Transverse colon (tissue), 4 donors: ENCODE results near the gene RRP8. TPM values are rescaled to one million over a fixed set of nuclear protein-coding genes. Genes with fewer than 3 reads are reported as not detected.

ENCODE experiments used
- DNase-seq: peaks from one replicate; pipeline ENCODE4 v3.0.0-alpha.2; 2019
- H3K27ac ChIP-seq, 4 donors: fragments of 200-600 bp; sonication (generic); 2 replicates each; pipeline ENCODE4 v1.5.1; 2016 to 2018; ENCODE audit warnings: inconsistent platforms in 4 of 4
- H3K27me3 ChIP-seq: fragments of 200-600 bp; sonication (generic); 2 replicates; pipeline ENCODE4 v1.5.1; 2017; ENCODE audit warnings: inconsistent platforms
- H3K36me3 ChIP-seq, 4 donors: fragments of 200-600 bp; sonication (generic); 2 replicates each; pipeline ENCODE4 v1.5.1; 2017 to 2019; ENCODE audit warnings: inconsistent platforms in 4 of 4
- H3K4me1 ChIP-seq, 4 donors: fragments of 200-600 bp; sonication (generic); 2 replicates each; pipeline ENCODE4 v1.5.1; 2017 to 2020; ENCODE audit warnings: inconsistent platforms in 4 of 4
- H3K4me3 ChIP-seq, 4 donors: fragments of 200-600 bp; sonication (generic); 1 replicate in 1 of 4; 2 replicates in 3 of 4; pipeline versions ENCODE4 v1.5.1 to v1.6.1; 2017 to 2019; ENCODE audit warnings: inconsistent platforms in 4 of 4
- H3K9me3 ChIP-seq, 2 donors: fragments of 200-600 bp; sonication (generic); 2 replicates each; pipeline ENCODE4 v1.5.1; 2017 to 2019; ENCODE audit warnings: inconsistent platforms in 2 of 2
- CTCF ChIP-seq, 5 experiments: fragments of 200-600 bp in 3 of 5; fragments of 450-650 bp in 2 of 5; sonication (generic) in 3 of 5; IDR thresholded peaks; 1 replicate in 2 of 5; 2 replicates in 3 of 5; pipeline ENCODE4 v1.5.1; 2016 to 2017; ENCODE audit warnings: antibody characterized with exemption in 5 of 5, inconsistent platforms in 3 of 5, mild to moderate bottlenecking in 2 of 5, moderate library complexity in 1 of 5
- EP300 ChIP-seq: sonication (generic); formaldehyde crosslinking; IDR thresholded peaks from one replicate; pipeline ENCODE4 v1.6.1; 2017; ENCODE audit warnings: antibody characterized with exemption, low read depth
- POLR2A ChIP-seq: fragments of 450-650 bp; IDR thresholded peaks from one replicate; pipeline ENCODE4 v1.6.1; 2016; ENCODE audit warnings: antibody characterized with exemption, mild to moderate bottlenecking, moderate library complexity
- POLR2AphosphoS5 ChIP-seq, 3 donors: sonication (generic); formaldehyde crosslinking; IDR thresholded peaks; one replicate each; pipeline ENCODE4 v1.6.1; 2016; ENCODE audit warnings: antibody characterized with exemption in 3 of 3
- WGBS, 2 donors: methylation state at CpG; one replicate each; pipeline ENCODE4 v1.1.5; 2018; ENCODE audit warnings: low coverage in 1 of 2; 5-methylcytosine and 5-hydroxymethylcytosine counted together
- in situ Hi-C, 4 donors: fragments of 200-750 bp; cut with MboI; loops; one replicate each; pipeline versions ENCODE4 v1.15.0 to v1.15.1; 2017; ENCODE audit warnings: low sequenced_read_pairs in 3 of 4, low pct_ligation_motif_present in 1 of 4, low pct_unique_long_range_greater_than_20kb in 1 of 4
- intact Hi-C: fragments of 100-400 bp; cut with DNase I; formaldehyde crosslinking; loops from one replicate; pipeline ENCODE4 v1.15.1; 2023; ENCODE audit warnings: low total_unique reads
- total RNA-seq, 4 donors: library from RNA; depleted of rRNA; stranded (reverse); fragments of >200 nt; gene quantifications; one replicate each; pipeline ENCODE4 v1.1.0, GENCODE V29; 2016

RRP8 gene
- total RNA-seq, 4 donors from 2014 or later, result 9.7 to 145 (median 48.2) TPM

GRCh38 chr11:6566704-6567370 lies 36.6 kb downstream of the RRP8 start:
- 96 to 100% methylated on average over 1 to 13 of the region's 13 CpGs for WGBS, 2 donors
- Histone ChIP-seq H3K9me3 (no peaks in the 10 kb centered on the region), H3K4me1 (no peaks in the 10 kb centered on the region), H3K27me3 (no peaks in the 10 kb centered on the region), H3K4me3 (no peak overlapping the region), H3K27ac (no peak overlapping the region), H3K36me3 (no peaks in the 10 kb centered on the region)
- in situ Hi-C loops (no loop called here), intact Hi-C loops (no loop called here)
- no peak for DNase-seq
- TF ChIP-seq EP300 (no peak), POLR2AphosphoS5 (IDR thresholded peaks at IDR 0.05) (no peak), CTCF (IDR thresholded peaks at IDR 0.05) (no peak)

GRCh38 chr11:6565988-6566703 lies 37.3 kb downstream of the RRP8 start:
- 98 to 100% methylated on average over 1 to 5 of the region's 5 CpGs for WGBS, 2 donors
- Histone ChIP-seq H3K27me3 (no peaks in the 10 kb centered on the region), H3K36me3 (no peaks in the 10 kb centered on the region), H3K4me3 (no peak overlapping the region), H3K27ac (no peak overlapping the region), H3K4me1 (no peaks in the 10 kb centered on the region), H3K9me3 (no peaks in the 10 kb centered on the region)
- intact Hi-C loops (no loop called here), in situ Hi-C loops (no loop called here)
- no peak for DNase-seq
- TF ChIP-seq POLR2AphosphoS5 (IDR thresholded peaks at IDR 0.05) (no peak), POLR2A (no peak)

GRCh38 chr11:6565325-6565724 lies 38.1 kb downstream of the RRP8 start:
- intact Hi-C loops (no loop called here), in situ Hi-C loops (no loop called here)
- no peak overlapping the region for H3K27ac ChIP-seq
- no peak for DNase-seq
- H3K4me1 ChIP-seq, result no peaks in the 10 kb centered on the region
- H3K9me3 ChIP-seq, result no peaks in the 10 kb centered on the region
- TF ChIP-seq EP300 (no peak), POLR2AphosphoS5 (IDR thresholded peaks at IDR 0.05) (no peak), POLR2A (no peak), CTCF (IDR thresholded peaks at IDR 0.05) (no peak)
- 84 to 92% methylated on average over 2 of the region's 2 CpGs for WGBS, 2 donors
- H3K36me3 ChIP-seq, result no peaks in the 10 kb centered on the region
- no peaks in the 10 kb centered on the region for H3K27me3 ChIP-seq
- H3K4me3 ChIP-seq, result no peak overlapping the region

- intact Hi-C loops (no loop called here), in situ Hi-C loops (no loop called here)
- 88% methylated on average over 10 of the region's 10 CpGs; no CpG with 5 or more reads in 1 of the 2 donors for WGBS, 2 donors
- Histone ChIP-seq H3K27ac (no peak overlapping the region), H3K9me3 (no peaks in the 10 kb centered on the region), H3K27me3 (no peaks in the 10 kb centered on the region), H3K4me1 (no peaks in the 10 kb centered on the region), H3K4me3 (no peak overlapping the region), H3K36me3 (no peaks in the 10 kb centered on the region)
- TF ChIP-seq CTCF (IDR thresholded peaks at IDR 0.05) (no peak), EP300 (no peak), POLR2A (no peak), POLR2AphosphoS5 (IDR thresholded peaks at IDR 0.05) (no peak)
- DNase-seq, result no peak
Observed at GRCh38 chr11:6563667-6564066, 39.7 kb downstream of the RRP8 start.
